ENCODE measurements around the gene CD38.

- TF ChIP-seq POLR2A (IDR thresholded peaks at IDR 0.05; ENCODE audit: low read length) = no peak
- TF ChIP-seq, protein P1, sequence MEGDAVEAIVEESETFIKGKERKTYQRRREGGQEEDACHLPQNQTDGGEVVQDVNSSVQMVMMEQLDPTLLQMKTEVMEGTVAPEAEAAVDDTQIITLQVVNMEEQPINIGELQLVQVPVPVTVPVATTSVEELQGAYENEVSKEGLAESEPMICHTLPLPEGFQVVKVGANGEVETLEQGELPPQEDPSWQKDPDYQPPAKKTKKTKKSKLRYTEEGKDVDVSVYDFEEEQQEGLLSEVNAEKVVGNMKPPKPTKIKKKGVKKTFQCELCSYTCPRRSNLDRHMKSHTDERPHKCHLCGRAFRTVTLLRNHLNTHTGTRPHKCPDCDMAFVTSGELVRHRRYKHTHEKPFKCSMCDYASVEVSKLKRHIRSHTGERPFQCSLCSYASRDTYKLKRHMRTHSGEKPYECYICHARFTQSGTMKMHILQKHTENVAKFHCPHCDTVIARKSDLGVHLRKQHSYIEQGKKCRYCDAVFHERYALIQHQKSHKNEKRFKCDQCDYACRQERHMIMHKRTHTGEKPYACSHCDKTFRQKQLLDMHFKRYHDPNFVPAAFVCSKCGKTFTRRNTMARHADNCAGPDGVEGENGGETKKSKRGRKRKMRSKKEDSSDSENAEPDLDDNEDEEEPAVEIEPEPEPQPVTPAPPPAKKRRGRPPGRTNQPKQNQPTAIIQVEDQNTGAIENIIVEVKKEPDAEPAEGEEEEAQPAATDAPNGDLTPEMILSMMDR (IDR thresholded peaks at IDR 0.05) = no peak
- TF ChIP-seq EP300 (IDR thresholded peaks at IDR 0.05) = no peak
- no peak for TF ChIP-seq CHD2 (IDR thresholded peaks at IDR 0.05; ENCODE audit: low read length, partially characterized antibody)
These were observed 107.3 kb downstream of the CD38 start for GRCh38 chr4:15885422-15885821.
